ENCODE measurements around the gene ITPR3. TPM values are rescaled to one million over a fixed set of nuclear protein-coding genes. Genes with fewer than 3 reads are reported as not detected.
A peak's percentile ranks its signal among the peaks of the same experiment; 100 is the strongest.

The ITPR3 gene
- total RNA-seq, 1 experiment from 2014 or later, result 86.9 TPM

GRCh38 chr6:33696548-33697518, 75.7 kb downstream of the ITPR3 start:
- Mint-ChIP-seq H3K27me3 (ENCODE audit: insufficient read depth, unreplicated experiment) (no peaks in the 10 kb centered on the region), H3K36me3 (ENCODE audit: insufficient read depth, unreplicated experiment) (peaks cover 78% of the 10 kb centered on the region), H3K4me3 (ENCODE audit: unreplicated experiment) (no peak overlapping the region), H3K9me3 (ENCODE audit: unreplicated experiment) (no peaks in the 10 kb centered on the region), H3K4me1 (ENCODE audit: insufficient read depth, unreplicated experiment) (peaks cover 18% of the 10 kb centered on the region), H3K27ac (ENCODE audit: low read depth, unreplicated experiment) (peak overlapping the region; percentile 61)
- POLR2A ChIA-PET, result interaction anchor here (1.3 to 1.5 kb wide), 4 partner anchors 11 to 75 kb away, joined by 3 to 10 read pairs (median 6); partner anchors contain the start of gene ITPR3
- intact Hi-C loops (cut with micrococcal nuclease), result no loop called here
- BruUV-seq (replicated peaks), result no TSS peak
- CTCF ChIA-PET, result interaction anchor here (0.6 to 1.4 kb wide), 13 partner anchors 9 to 156 kb away, joined by 3 to 6 read pairs (median 4); partner anchors contain the start of gene UQCC2
- TF ChIP-seq CTCF (IDR thresholded peaks at IDR 0.05; ENCODE audit: unreplicated experiment), result no peak
- peak; percentile 96 for DNase-seq (ENCODE audit: unreplicated experiment)

DNA sequence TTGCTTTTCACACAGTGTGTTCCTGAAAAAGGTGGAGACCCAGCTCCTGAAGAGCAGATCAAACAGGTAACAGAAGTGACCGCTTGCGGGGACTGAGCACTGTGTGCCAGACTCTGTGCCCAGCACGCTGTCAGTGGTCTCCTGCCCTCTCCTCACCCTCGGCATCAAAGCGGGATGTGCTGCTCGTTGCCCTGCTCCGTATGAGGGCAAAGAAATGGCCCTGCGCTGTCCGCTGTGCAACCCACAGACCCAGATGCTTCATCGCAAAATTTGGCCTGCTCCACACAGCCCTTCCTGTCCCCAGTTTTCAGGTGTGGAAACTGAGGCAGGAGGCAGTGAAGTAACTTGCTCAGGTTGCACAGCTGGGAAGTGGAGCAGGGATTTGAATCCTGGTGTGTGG, 76.7 kb downstream of the ITPR3 start:
- Mint-ChIP-seq H3K4me1 (ENCODE audit: insufficient read depth, unreplicated experiment) (peaks cover 28% of the 10 kb centered on the region), H3K27ac (ENCODE audit: low read depth, unreplicated experiment) (peak overlapping the region; percentile 61), H3K36me3 (ENCODE audit: insufficient read depth, unreplicated experiment) (peaks cover 68% of the 10 kb centered on the region), H3K4me3 (ENCODE audit: unreplicated experiment) (no peak overlapping the region), H3K9me3 (ENCODE audit: unreplicated experiment) (no peaks in the 10 kb centered on the region), H3K27me3 (ENCODE audit: insufficient read depth, unreplicated experiment) (no peaks in the 10 kb centered on the region)
- no peak for DNase-seq (ENCODE audit: unreplicated experiment)
- no peak for TF ChIP-seq CTCF (IDR thresholded peaks at IDR 0.05; ENCODE audit: unreplicated experiment)
- intact Hi-C loops (cut with micrococcal nuclease), result no loop called here
- no TSS peak for BruUV-seq (replicated peaks)
- CTCF ChIA-PET, result interaction anchor here (0.6 to 1.4 kb wide), 10 partner anchors 8 to 157 kb away, joined by 3 to 6 read pairs (median 4); partner anchors contain the start of gene UQCC2
- POLR2A ChIA-PET, result interaction anchor here (1.3 to 1.4 kb wide), 3 partner anchors 10 to 29 kb away, joined by 3 to 6 read pairs (median 6); no protein-coding TSS in a partner anchor

GRCh38 chr6:33698494-33698893, 77.4 kb downstream of the ITPR3 start:
- no peak overlapping the region for H3K27ac Mint-ChIP-seq (ENCODE audit: low read depth, unreplicated experiment)
- CTCF ChIA-PET, result interaction anchor here (0.5 to 0.6 kb wide), 2 partner anchors 82 to 671 kb away, joined by 3 read pairs; no protein-coding TSS in a partner anchor
- no peaks in the 10 kb centered on the region for H3K9me3 Mint-ChIP-seq (ENCODE audit: unreplicated experiment)

More at GRCh38 chr6:33698494-33698893, 77.4 kb downstream of the ITPR3 start:
- no peak for DNase-seq (ENCODE audit: unreplicated experiment)
- peaks cover 62% of the 10 kb centered on the region for H3K36me3 Mint-ChIP-seq (ENCODE audit: insufficient read depth, unreplicated experiment)
- H3K4me3 Mint-ChIP-seq (ENCODE audit: unreplicated experiment), result no peak overlapping the region
- intact Hi-C loops (cut with micrococcal nuclease), result no loop called here
- POLR2A ChIA-PET, result interaction anchor here (1.3 kb wide), 1 partner anchor 30 kb away, joined by 3 read pairs; no protein-coding TSS in a partner anchor
- no peaks in the 10 kb centered on the region for H3K27me3 Mint-ChIP-seq (ENCODE audit: insufficient read depth, unreplicated experiment)
- BruUV-seq (replicated peaks), result no TSS peak
- peaks cover 28% of the 10 kb centered on the region for H3K4me1 Mint-ChIP-seq (ENCODE audit: insufficient read depth, unreplicated experiment)
- TF ChIP-seq CTCF (IDR thresholded peaks at IDR 0.05; ENCODE audit: unreplicated experiment), result no peak

Measured in MCF 10A (cell line).